Cerebellar nuclear complex (tissue), 1 donor: ENCODE data around the gene KLHL12.
"Not testable (repeated sequence)": the region's sequence is repeated elsewhere in the genome, so short reads cannot be mapped to it uniquely, and the experiment has no call there.

Experiments used
- DNase-seq, 2 experiments: peaks; one replicate each; lab custom pipeline; 2025; lab: John Stamatoyannopoulos, UW

The KLHL12 gene

GRCh38 chr1:202951437-202951836 is 24.4 kb upstream of the KLHL12 start:
- DNase-seq: no peak

DNA sequence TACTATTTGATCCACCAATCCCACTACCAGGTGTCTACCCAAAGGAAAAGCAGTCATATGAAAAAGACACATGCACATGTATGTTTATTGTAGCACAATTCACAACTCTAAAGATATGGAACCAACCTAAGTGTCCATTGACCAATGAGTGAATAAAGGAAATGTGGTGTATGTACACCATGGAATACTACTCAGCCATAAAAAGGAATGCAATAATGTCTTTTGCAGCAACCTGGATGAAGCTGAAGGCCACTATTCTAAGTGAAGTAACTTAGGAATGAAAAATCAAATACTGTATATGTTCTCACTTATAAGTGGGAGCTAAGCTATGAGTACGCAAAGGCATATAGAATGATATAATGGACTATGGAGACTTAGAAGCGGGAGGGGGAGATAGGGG is 18.4 kb upstream of the KLHL12 start:
- no peak for DNase-seq

DNA sequence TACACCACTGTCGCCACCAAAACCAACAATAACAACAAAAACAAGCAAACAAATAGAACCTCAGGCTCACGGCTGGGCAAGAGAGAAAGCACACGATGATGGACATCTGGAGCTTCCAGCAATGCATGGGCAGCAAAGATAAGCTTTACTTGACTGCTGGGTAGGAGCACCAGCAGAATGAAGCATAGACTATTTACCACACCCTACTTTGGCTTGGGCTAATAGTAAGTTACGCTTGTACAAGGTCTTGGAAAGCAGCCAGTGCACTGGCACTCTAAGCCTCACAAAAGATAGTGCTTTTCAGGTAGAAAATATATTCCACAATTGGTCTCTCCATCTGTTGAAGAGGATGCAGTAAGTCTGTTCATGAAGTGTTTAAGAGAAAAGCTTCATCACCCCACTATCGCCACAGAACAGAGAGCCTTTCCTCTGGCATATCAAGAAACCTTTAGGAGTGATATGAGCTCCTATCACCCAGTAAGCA is 17.4 kb upstream of the KLHL12 start:
- DNase-seq: no peak

DNA sequence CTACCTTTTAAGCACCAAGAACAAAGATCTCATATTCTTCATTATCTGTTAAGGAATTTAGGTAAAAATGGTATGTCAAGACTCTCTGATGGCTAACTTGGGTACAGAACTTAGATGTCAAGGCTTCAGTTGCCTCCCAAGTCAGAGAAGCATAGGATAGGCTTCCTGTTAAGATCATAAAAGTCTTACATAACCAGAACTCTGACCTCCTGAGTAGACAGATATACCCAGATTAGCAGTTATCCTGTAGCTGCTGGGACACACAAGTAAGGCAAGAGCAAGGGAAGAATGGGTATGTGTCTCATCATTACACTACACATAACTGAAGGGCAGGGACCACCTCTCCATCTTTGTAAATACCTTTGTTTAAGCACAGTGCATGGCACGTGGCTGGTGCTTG is 15.4 kb upstream of the KLHL12 start:
- DNase-seq: no peak

GRCh38 chr1:202941372-202941771 is 14.3 kb upstream of the KLHL12 start:
- DNase-seq: no peak

GRCh38 chr1:202940561-202940960 is 13.5 kb upstream of the KLHL12 start:
- no peak for DNase-seq

GRCh38 chr1:202938287-202938925 is 11.4 kb upstream of the KLHL12 start:
- no peak for DNase-seq

GRCh38 chr1:202936409-202936808 is 9.4 kb upstream of the KLHL12 start:
- not testable (repeated sequence) for DNase-seq

- no peak for DNase-seq
Observed at GRCh38 chr1:202935844-202936243, 8.8 kb upstream of the KLHL12 start.

- no peak for DNase-seq
Observed at GRCh38 chr1:202934755-202935154, 7.7 kb upstream of the KLHL12 start.

DNA sequence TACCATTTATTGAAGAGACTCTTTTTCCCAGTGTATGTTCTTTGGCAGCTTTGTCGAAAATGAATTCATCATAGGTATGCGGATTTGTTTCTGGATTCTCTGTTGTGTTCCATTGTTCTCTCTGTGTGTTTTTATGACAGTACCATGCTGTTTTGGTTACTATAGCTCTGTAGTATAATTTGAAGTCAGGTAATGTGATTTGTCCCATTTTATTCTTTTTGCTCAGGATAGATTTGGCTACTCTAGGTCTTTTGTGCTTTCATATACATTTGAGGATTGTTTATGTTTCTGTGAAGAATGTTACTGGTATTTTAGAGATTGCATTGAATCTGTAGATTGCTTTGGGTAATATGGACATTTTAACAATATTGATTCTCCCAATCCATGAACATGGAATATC is 5.4 kb upstream of the KLHL12 start:
- no peak for DNase-seq

DNA sequence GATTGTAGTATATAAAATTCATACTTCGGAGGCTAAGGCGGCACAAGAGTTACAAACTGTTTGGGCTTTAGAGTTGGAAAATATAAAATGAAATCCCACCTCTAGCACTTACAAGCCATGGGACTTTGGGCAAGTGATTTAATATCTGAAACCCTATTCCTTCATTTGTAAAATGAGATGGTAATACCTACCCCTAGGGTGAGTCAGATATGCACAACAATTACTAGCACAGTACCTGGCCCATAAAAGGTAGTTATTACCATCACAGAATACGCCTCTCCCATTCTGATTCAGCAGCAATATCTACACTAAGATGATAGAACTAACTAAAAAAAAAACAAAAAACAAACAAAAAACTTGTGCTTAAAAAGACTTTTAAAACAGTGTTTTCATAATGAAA is 3.5 kb downstream of the KLHL12 start:
- no peak for DNase-seq

GRCh38 chr1:202919615-202920014 is 7.4 kb downstream of the KLHL12 start:
- DNase-seq: no peak

DNA sequence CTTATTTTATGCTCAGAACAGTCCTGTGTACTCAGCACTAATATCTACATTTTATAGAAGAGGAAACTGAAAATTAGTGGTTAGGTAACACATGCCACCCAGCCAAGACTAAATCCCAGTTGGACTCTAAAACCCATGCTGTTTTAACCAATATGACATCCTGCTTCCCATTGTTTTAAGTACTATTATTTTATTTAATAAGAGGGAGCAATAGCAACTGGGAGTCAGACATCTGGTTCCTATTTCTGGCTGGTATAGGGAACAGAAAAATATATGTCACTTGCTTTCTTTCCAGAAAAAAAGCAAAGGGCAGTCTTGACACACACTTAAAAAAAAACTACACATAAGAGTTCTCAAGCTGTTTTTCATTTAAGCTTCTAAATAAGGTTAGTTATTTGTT is 11.9 kb downstream of the KLHL12 start:
- DNase-seq: no peak

DNA sequence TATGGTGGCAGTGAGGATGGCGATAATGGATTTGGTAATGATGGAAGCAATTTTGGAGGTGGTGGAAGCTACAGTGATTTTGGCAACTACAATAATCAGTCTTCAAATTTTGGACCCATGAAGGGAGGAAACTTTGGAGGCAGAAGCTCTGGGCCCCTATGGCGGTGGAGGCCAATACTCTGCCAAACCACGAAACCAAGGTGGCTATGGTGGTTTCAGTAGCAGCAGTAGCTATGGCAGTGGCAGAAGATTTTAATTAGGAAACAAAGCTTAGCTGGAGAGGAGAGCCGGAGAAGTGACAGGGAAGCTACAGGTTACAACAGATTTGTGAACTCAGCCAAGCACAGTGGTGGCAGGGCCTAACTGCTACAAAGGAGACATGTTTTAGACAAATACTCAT is 14.6 kb downstream of the KLHL12 start:
- DNase-seq: not testable (repeated sequence)

DNA sequence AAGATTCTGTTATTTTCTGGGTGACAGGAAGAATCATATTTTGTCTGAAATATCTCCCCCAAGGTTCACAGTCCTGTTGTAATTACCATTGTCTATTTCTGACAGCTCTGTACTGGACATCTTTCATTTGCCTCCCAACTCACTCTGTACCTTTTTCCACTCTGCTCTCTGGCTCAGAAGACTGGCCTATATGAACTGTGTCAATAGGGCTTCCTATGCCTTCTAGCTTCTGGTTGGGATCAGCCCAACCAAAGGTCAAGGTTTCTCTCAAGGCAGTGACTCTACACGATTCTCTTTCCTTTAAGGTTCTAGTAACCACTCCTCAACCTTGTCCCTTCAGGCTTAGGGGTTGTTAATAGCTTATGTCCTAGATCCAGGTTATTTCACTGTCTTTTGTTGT is 17.5 kb downstream of the KLHL12 start:
- DNase-seq: no peak

- no peak for DNase-seq
Observed at GRCh38 chr1:202908998-202909397, 18.0 kb downstream of the KLHL12 start.

- DNase-seq: no peak
Observed at GRCh38 chr1:202905331-202905730, 21.7 kb downstream of the KLHL12 start.

GRCh38 chr1:202903808-202904207 is 23.2 kb downstream of the KLHL12 start:
- not testable (repeated sequence) for DNase-seq

DNA sequence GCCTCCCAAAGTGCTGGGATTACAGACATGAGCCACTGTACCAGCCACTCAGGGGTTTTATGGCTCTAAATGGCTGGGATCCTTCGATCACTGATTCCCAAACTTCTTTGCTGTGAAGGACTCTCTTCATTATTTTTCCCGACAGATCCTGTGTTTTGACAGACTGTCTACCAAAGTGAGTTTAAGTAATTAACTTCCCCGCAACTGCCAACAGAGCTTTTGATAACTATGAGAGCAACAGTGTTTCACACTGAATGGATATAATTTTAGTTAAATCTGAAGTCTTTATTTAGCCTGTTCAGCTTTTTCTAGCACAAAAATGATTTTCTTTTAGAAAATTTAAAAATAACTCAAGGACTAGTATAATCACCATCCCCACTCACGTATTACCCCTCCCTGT is 25.5 kb downstream of the KLHL12 start:
- DNase-seq: no peak

- no peak for DNase-seq
Observed at GRCh38 chr1:202892501-202892900, 34.5 kb downstream of the KLHL12 start.

GRCh38 chr1:202890392-202890791 is 36.6 kb downstream of the KLHL12 start:
- no peak for DNase-seq

DNA sequence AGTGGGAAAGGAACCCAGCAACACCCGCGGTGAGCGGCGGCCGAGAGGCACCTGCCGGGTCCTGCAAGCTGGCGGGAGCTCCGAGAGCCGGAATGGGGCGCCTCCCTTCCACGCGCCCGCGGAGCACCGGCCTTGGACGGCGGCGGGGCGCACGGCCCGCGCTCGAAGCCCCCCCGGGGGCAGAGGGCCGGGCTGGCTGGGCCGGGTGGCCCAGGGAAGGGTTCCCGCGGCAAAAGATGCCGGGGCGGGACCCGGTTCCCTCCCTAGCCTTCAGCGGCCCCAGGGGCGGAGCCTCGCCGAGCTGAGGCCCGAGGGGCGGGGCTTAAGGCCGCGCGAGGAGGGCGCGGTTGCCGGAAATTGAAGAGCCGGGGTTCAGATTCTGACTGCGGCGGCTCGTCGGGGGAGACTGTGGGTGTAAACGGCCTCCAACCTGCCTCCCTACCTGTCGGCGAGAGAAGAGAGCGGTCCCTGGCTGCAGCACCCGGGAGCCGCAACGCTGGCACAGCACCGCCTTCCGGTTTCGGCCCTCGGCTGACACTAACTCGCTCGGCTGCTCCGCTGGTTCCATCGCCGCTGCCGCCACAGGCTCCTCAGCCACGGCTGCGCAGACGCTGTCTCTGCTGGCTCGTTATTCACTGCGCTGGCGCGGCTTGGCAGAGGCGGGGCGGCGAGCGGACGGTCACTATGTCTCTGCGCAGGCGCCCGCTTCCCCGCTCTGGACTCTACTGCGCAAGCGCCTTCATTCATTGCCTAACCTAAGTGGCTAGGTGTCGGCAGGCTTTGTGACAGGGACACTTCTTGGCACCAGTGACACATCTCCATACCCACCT is 38.3 kb downstream of the KLHL12 start, which contains the start of gene RABIF:
Gene RABIF (minus strand): TSS at position 619 of the 830 bp plus-strand sequence. CDS start 51 bp downstream, at position 568.
- peak; percentile 65 to 81 for DNase-seq
